GM18519 (cell line): Measurements from ENCODE around the gene PITPNC1.
"Not testable (repeated sequence)": the region's sequence is repeated elsewhere in the genome, so short reads cannot be mapped to it uniquely, and the experiment has no call there.

Source experiments
- ATAC-seq: cut with Tn5 transposase; IDR thresholded peaks from one replicate; pipeline ENCODE4 v1.9.1; 2021; ENCODE audit warnings: mild to moderate bottlenecking, moderate library complexity; ENCODE audit not compliant: unreplicated experiment, low FRiP score

The PITPNC1 gene

GRCh38 chr17:67503184-67503583 lies 126.1 kb downstream of the PITPNC1 start:
- no peak for ATAC-seq

- ATAC-seq: no peak
Measured at GRCh38 chr17:67503739-67504138, 126.7 kb downstream of the PITPNC1 start.

GRCh38 chr17:67504182-67504581 lies 127.1 kb downstream of the PITPNC1 start:
- no peak for ATAC-seq

- ATAC-seq: no peak
Measured at GRCh38 chr17:67506966-67507365, 129.9 kb downstream of the PITPNC1 start.

- no peak for ATAC-seq
Measured at GRCh38 chr17:67509390-67510287, 132.6 kb downstream of the PITPNC1 start.

GRCh38 chr17:67511012-67511411 lies 133.9 kb downstream of the PITPNC1 start:
- no peak for ATAC-seq

GRCh38 chr17:67511804-67512203 lies 134.7 kb downstream of the PITPNC1 start:
- no peak for ATAC-seq

- no peak for ATAC-seq
Measured at GRCh38 chr17:67514998-67515397, 137.9 kb downstream of the PITPNC1 start.

GRCh38 chr17:67515490-67516083 lies 138.5 kb downstream of the PITPNC1 start:
- ATAC-seq: no peak

GRCh38 chr17:67516571-67516970 lies 139.5 kb downstream of the PITPNC1 start:
- not testable (repeated sequence) for ATAC-seq

- ATAC-seq: no peak
Measured at GRCh38 chr17:67517325-67517724, 140.2 kb downstream of the PITPNC1 start.

- no peak for ATAC-seq
Measured at GRCh38 chr17:67518876-67519275, 141.8 kb downstream of the PITPNC1 start.

GRCh38 chr17:67519801-67520251 lies 142.7 kb downstream of the PITPNC1 start:
- ATAC-seq: no peak

GRCh38 chr17:67520252-67520906 lies 143.3 kb downstream of the PITPNC1 start:
- ATAC-seq: no peak

GRCh38 chr17:67520916-67521774 lies 144.1 kb downstream of the PITPNC1 start:
- ATAC-seq: no peak

- ATAC-seq: no peak
Measured at GRCh38 chr17:67521775-67522069, 144.6 kb downstream of the PITPNC1 start.

GRCh38 chr17:67523101-67523500 lies 146.0 kb downstream of the PITPNC1 start:
- no peak for ATAC-seq

GRCh38 chr17:67525239-67526135 lies 148.4 kb downstream of the PITPNC1 start:
- no peak for ATAC-seq

- no peak for ATAC-seq
Measured at GRCh38 chr17:67526700-67527099, 149.6 kb downstream of the PITPNC1 start.
